Right atrium auricular region (tissue), 2 donors: Measurements from ENCODE around the gene SLC22A4. TPM values are rescaled to one million over a fixed set of nuclear protein-coding genes. Genes with fewer than 3 reads are reported as not detected.

Source experiments
- DNase-seq: peaks from one replicate; pipeline ENCODE4 v3.0.0-alpha.2; 2019; ENCODE audit warnings: low spot score
- H3K27ac ChIP-seq, 2 donors: fragments of 200-600 bp; sonication (generic); 1 replicate in 1 of 2; 2 replicates in 1 of 2; pipeline ENCODE4 v1.5.1; 2016 to 2019
- H3K27me3 ChIP-seq, 2 donors: fragments of 200-600 bp; sonication (generic); one replicate each; pipeline versions ENCODE4 v1.5.1 to v1.6.0; 2017 to 2019
- H3K36me3 ChIP-seq: fragments of 200-600 bp; sonication (generic); one replicate; pipeline ENCODE4 v1.5.1; 2016
- H3K4me1 ChIP-seq, 2 donors: fragments of 200-600 bp; sonication (generic); one replicate each; pipeline versions ENCODE4 v1.5.1 to v1.6.0; 2017 to 2019
- H3K4me3 ChIP-seq, 2 donors: fragments of 200-600 bp; sonication (generic); 1 replicate in 1 of 2; 2 replicates in 1 of 2; pipeline ENCODE4 v1.5.1; 2017 to 2019; ENCODE audit warnings: mild to moderate bottlenecking in 1 of 2, moderate library complexity in 1 of 2
- H3K9me3 ChIP-seq, 2 donors: fragments of 200-600 bp; sonication (generic); one replicate each; pipeline ENCODE4 v1.5.1; 2019
- total RNA-seq, 2 donors: library from RNA; depleted of rRNA; stranded (reverse); fragments of >200 nt; gene quantifications; one replicate each; pipeline ENCODE4 v1.1.0, GENCODE V29; 2016
- TF ChIP-seq, protein P1 (sequence below), 2 donors: fragments of 200-600 bp; sonication (generic); IDR thresholded peaks; one replicate each; pipeline ENCODE4 v1.5.1; 2019; ENCODE audit warnings: antibody characterized with exemption in 2 of 2

The SLC22A4 gene
- total RNA-seq, 2 donors from 2014 or later, result 1.5 to 2.8 TPM

DNA sequence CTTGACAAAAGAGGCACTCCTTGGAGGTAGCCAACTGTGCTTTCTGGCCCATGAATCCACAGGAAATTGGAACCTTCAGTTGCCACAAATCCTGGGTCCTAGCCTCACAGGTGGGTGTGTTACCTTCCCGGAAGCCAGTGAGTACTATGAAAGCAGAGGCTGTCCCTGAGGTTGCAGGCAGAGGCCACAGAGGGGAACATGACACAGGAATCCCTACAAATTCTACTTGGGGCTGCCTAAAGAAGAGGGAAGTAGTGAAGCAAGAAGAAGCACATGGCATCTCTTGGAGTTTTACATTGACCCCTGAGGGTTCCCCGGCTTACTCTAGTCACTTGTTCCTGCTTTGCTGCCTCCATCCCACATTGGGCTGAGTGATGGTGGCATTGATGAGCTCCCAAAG, 77.9 kb downstream of the SLC22A4 start:
- Histone ChIP-seq H3K27me3 (no peaks in the 10 kb centered on the region), H3K9me3 (no peaks in the 10 kb centered on the region), H3K36me3 (no peaks in the 10 kb centered on the region), H3K27ac (no peak overlapping the region), H3K4me3 (no peak overlapping the region), H3K4me1 (peaks cover 0 to 39% of the 10 kb centered on the region in 2 donors)
- peak; percentile 57 for DNase-seq
- TF ChIP-seq, protein P1, sequence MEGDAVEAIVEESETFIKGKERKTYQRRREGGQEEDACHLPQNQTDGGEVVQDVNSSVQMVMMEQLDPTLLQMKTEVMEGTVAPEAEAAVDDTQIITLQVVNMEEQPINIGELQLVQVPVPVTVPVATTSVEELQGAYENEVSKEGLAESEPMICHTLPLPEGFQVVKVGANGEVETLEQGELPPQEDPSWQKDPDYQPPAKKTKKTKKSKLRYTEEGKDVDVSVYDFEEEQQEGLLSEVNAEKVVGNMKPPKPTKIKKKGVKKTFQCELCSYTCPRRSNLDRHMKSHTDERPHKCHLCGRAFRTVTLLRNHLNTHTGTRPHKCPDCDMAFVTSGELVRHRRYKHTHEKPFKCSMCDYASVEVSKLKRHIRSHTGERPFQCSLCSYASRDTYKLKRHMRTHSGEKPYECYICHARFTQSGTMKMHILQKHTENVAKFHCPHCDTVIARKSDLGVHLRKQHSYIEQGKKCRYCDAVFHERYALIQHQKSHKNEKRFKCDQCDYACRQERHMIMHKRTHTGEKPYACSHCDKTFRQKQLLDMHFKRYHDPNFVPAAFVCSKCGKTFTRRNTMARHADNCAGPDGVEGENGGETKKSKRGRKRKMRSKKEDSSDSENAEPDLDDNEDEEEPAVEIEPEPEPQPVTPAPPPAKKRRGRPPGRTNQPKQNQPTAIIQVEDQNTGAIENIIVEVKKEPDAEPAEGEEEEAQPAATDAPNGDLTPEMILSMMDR (IDR thresholded peaks at IDR 0.05), result no peak

DNA sequence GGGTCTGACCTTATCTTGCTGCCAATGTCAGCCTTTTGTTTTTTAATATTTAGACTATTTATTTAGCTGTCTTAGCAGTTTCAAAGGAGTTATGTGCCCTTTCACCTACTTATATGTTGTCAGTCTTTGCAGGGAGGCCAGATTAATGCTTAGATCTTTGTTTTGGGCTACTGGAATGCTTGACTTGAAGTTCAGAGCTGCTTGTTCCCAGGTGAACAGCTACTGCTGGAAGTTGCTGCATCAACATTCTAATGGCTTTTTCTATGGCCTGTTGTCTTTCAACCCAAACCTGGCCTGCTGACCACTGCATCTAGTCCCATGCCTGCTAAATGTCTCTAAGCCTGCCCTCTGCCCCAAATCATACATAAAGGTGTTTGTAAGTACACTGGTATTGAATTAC, 78.3 kb downstream of the SLC22A4 start:
- H3K27me3 ChIP-seq, result no peaks in the 10 kb centered on the region
- H3K27ac ChIP-seq, result no peak overlapping the region
- TF ChIP-seq, protein P1 (IDR thresholded peaks at IDR 0.05), result no peak
- H3K4me1 ChIP-seq, result peaks cover 0 to 39% of the 10 kb centered on the region in 2 donors
- no peak overlapping the region for H3K4me3 ChIP-seq
- no peaks in the 10 kb centered on the region for H3K9me3 ChIP-seq
- no peaks in the 10 kb centered on the region for H3K36me3 ChIP-seq
- DNase-seq, result no peak

DNA sequence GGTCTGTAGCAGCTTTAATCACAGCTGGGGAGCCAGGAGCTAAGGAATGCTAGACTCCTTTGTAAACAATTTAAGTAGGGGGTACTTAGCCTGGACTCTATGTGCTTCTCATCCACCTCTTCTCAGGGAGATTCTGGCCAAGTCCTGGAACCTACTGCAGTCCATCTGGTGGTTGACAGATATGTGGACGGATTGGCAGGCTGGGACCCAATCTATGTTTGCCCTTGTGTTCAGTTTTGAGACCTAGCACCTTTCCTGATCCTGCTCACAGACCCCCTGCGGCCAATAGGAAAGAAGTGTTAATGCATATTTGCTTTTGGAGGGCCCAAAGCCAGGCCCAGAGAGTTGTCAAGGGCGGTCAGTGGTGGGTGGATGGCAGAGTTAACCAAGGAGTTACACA, 81.8 kb downstream of the SLC22A4 start:
- Histone ChIP-seq H3K4me3 (no peak overlapping the region), H3K27me3 (no peaks in the 10 kb centered on the region), H3K4me1 (peaks cover 0 to 24% of the 10 kb centered on the region in 2 donors), H3K27ac (no peak overlapping the region), H3K36me3 (peaks cover 10% of the 10 kb centered on the region), H3K9me3 (no peaks in the 10 kb centered on the region)
- TF ChIP-seq, protein P1 (IDR thresholded peaks at IDR 0.05), result no peak
- peak; percentile 42 for DNase-seq

- Histone ChIP-seq H3K4me1 (peaks cover 0 to 14% of the 10 kb centered on the region in 2 donors), H3K27ac (peak overlapping the region in 1 of 2 donors; percentile 6)
- DNase-seq, result peak; percentile 56
Measured at GRCh38 chr5:132376694-132377641, 82.8 kb downstream of the SLC22A4 start.

DNA sequence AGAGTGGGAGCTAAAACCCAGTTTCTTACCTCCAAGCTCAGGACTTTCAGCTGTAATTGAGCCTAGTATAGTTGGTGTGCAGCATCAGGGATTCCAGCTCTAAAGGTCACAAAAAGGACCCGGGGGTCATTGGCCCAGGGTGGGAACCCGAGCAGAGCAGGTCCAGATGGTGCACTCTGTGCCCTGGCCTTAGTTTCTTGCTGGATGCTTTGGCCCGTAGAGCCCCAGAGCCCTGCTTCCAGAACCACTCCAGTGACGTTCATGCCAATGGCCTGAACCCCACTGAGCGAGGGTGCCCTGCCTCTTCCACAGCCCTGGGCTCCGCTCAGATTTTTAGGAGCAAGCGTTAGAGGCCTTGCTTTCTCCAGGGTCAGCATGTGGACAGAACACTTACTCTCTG, 83.5 kb downstream of the SLC22A4 start:
- no peaks in the 10 kb centered on the region for H3K27me3 ChIP-seq
- no peak overlapping the region for H3K27ac ChIP-seq
- H3K9me3 ChIP-seq, result no peaks in the 10 kb centered on the region
- H3K36me3 ChIP-seq, result peaks cover 10% of the 10 kb centered on the region
- peaks cover 0 to 6% of the 10 kb centered on the region in 2 donors for H3K4me1 ChIP-seq
- no peak overlapping the region for H3K4me3 ChIP-seq
- TF ChIP-seq, protein P1 (IDR thresholded peaks at IDR 0.05), result no peak
- DNase-seq, result no peak

More at GRCh38 chr5:132376694-132377641, 82.8 kb downstream of the SLC22A4 start:
- Histone ChIP-seq H3K4me3 (no peak overlapping the region), H3K9me3 (no peaks in the 10 kb centered on the region), H3K36me3 (peaks cover 10% of the 10 kb centered on the region), H3K27me3 (no peaks in the 10 kb centered on the region)
- TF ChIP-seq, protein P1 (IDR thresholded peaks at IDR 0.05), result no peak
